HK-2 (cell line): ENCODE results near the gene TBCD.

Experiments used
- DNase-seq: peaks from one replicate; pipeline ENCODE4 v3.0.0-alpha.2; 2018; ENCODE audit not compliant: unreplicated experiment

The TBCD gene

DNA sequence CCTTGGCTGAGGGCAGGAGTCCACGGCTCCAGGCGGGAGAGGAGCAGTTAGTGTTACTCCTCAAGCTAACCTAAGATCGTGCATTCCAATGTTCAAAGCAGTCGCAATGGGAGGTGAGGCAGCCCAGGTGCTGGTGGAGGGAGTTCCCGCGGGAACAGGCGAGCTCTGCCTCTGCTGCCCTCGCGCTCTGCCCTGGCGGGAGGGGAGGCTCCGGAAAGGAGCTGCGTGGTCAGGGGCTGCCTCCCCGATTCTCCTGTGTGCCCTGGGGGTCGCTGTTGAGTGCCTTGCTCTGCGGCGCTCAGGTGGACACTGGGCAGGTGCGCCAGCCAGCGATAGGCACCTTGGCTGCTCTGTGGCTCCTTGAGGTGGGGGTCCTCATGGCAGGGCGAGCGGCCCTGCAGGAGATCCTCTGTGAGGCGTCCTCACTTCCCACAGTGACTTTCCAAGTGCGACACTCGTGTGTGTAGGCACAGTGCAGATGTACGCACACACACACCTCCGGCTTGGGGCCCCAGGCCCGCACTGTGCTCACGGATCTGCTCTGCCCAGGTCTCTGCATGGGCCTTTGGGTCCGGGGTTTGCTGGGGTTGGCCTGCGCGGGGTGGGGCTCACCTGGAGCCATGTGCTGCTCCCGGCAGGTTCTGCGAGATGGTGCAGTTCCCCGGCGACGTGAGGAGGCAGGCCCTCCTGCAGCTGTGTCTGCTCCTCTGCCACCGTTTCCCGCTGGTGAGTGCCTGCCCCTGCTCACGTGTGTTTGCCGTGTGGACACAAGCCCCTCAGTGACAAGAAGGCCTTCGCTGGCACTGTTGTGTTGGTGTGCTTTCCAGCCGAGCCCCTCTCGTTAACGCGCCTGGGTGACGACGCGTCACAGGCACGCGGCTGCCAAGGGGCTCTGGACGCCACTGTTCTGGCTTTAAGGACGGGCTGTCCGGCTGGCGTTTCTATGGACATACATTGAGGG is 185.8 kb downstream of the TBCD start:
- no peak for DNase-seq

DNA sequence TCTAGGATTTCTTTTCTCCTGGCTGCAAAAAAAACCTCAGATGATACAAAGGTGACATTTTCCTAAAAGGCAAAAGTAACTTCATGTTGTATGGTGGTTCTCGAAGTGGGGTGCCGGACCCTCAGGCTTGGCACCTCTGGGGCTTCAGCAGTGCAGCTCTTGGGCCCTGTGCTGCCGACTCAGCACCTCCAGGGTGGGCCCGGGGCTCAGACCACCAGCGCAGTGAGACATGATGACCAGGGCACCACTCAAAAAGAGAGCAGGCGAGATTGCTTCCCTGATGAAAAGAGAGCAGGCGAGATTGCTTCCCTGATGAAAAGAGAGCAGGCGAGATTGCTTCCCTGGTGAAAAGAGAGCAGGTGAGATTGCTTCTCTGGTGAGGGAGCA is 186.6 kb downstream of the TBCD start:
- no peak for DNase-seq

- DNase-seq = peak; percentile 20
These were observed 187.2 kb downstream of the TBCD start for GRCh38 chr17:82938873-82939620.

DNA sequence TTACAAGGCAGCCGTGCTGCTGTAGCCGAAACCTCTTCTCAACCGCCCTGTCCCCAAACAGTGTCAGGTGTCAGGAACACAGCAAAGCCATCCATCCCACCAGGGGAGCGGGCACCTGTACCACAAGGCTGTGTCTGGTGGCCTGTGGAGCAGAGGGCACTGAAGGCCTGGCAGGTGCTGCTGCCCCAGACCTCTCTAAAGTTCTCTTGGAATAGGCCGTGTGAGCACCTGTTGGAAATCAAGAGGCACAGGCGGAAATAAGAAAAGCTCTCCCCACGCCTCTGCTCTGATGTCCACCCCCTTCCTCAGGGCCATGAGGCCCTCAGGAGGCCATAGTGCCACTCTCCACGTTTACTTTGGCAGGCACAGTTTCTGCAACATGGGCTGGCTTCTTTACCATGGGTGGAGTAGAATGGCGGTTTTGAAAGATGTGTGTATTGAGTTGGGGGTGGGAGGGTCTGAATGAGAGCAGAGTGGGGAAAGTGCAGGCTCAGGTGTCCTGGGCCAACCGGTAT is 187.8 kb downstream of the TBCD start:
- DNase-seq = no peak

GRCh38 chr17:82940226-82941020 is 188.6 kb downstream of the TBCD start:
- no peak for DNase-seq

DNA sequence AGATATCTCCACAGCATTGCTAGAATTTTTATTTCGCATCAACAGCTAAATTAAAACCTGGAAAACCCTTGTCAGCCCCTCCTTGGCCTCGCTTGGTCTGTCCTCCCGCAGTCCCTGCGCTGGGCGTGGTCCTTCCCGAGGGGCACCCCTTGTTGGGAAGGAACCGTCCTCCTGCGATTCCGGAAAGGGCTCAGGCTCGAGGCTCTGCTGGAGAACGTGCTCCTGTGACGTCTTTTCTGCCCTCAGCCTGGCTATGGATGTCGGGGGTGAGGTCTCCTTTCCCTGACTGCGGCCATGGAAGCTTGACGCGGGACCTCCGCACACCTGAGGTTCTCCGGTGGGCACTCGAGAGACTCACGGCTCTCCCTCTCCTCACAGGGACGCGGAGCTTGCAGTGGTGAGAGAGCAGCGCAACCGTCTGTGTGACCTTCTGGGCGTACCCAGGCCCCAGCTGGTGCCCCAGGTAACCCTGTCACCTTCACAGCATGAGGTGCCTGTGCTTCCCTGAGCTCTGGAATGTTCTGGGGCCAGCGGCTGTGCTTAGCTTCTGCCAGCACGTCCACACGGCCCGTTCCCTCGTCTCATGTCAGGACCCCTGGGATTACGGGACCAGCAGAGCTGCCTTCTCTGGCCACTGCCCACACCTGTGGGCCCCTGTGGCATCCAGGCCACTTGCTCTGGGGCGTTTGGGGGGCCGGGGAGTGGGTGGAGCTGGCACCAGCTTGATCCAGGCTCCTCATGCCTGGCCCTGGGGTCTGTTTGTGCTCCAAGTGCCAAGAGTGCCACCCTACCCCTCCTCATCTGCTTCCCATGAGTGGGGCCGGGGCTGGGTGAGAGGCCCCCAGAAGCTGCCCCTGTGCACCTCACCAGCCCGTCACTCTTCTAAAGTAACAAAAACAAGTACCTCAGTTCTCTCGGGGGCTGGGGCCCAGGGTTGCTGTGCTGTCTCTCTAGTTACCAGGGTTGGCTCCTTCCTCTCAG is 189.4 kb downstream of the TBCD start:
- DNase-seq = no peak

DNA sequence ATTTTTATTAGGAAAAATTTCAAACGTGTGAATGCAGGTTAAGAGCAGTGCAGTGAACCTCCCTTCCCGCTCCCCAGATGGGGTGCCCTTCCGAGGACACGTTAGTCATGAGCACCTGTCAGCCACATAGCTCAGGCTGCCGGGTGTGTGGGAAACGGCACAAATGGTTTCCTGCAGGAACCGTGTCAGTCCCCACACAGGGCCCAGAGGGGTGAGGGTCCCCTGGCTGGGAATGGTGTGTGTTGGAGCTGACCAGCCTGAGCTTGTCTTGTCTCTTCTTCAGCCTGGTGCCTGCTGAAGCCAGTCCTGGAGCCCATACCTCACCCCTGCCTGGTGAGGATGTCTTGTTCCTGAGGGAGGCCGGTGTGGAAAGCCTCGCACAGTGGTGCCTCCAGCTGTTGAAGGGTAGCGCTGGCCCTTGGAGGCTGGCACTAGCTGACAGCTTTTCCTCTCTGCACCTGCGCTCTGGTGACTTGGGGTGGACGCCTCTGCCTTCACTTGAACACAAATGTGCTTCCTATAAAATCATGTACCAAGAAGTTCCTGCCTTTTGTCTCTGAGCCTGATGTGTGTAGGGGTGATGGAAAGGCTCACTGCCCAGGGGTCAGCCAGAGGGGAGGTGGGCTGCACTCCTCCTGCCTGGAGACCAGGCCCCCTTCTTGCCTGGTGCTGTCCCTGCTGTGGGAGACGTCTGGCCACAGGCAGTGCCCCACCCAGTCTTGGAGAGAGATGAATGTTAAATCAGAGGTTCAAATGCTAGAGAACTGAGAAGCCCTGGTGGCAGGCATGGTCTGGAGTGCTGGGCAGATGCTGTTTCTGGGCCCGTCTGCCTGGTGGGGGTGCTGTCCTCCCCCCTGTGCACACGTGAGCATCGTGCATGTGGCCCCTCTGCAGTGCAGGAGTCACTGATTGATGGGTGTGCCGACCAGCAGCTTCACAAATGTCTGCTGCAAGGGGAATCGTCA is 190.6 kb downstream of the TBCD start:
- no peak for DNase-seq

GRCh38 chr17:82943339-82943738 is 191.5 kb downstream of the TBCD start:
- DNase-seq = no peak

GRCh38 chr17:82943751-82944150 is 191.9 kb downstream of the TBCD start:
- DNase-seq = no peak

- no peak for DNase-seq
These were observed 193.1 kb downstream of the TBCD start for GRCh38 chr17:82944990-82945389.

- no peak for DNase-seq
These were observed 194.2 kb downstream of the TBCD start for GRCh38 chr17:82946081-82946480.

- DNase-seq = no peak
These were observed 195.5 kb downstream of the TBCD start for GRCh38 chr17:82947051-82947991.

DNA sequence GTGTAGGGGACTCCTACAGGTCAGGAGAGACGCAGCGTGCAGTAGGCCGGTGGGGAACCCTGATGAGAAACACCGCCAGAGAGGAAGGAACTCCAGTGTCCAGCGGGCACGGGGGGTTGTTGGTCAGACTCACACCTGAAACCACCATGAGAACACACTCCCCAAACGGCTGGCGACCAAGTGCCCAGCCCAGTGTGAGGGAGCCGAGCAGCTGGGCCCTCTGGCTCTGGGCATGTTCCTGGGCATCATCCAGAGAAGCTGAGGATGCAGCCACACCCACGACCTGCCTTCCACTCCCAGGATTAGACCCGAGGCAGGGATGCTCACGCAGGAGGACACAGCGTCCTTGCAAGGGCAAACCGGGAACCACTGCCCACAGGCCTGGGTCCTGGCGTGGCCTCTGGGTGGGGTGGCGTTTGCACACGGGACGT is 196.2 kb downstream of the TBCD start:
- no peak for DNase-seq

DNA sequence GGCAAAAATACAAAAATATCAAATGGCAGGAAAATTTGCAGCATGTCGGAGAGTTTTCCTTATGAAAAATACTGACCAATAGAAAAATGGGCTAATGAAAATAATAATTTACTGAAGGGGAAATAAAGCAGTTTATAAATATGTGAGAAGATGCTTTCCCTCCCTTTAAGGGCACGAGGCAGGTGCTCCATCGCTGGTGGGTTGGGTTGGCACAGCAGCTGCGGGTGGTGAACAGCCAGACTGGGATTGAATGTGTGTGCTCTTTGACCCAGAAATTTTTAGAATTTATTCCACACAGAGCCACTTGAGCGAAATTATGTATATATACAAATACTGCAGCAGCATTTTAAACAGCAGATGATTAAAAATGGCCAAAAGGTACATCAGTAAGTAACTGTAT is 197.1 kb downstream of the TBCD start:
- DNase-seq = no peak

DNA sequence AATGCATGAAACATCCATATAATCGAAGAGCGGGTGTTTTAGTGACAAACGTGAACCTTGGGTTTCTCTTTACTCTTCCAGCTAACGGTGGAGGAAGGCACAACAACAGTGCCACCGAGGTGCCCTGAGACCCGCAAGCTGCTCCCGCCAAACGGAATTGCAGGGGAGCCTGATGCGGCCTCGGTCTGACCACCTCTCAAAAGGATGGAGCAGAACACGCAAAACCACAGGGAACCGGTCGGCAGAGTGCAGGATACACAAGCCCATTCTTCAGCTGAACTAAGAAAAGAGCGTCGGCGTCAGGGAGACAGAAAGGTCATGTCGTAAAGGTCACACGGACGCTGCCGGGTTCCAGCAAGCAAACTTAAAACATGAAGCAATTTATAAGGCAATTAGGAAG is 197.5 kb downstream of the TBCD start:
- DNase-seq = no peak

DNA sequence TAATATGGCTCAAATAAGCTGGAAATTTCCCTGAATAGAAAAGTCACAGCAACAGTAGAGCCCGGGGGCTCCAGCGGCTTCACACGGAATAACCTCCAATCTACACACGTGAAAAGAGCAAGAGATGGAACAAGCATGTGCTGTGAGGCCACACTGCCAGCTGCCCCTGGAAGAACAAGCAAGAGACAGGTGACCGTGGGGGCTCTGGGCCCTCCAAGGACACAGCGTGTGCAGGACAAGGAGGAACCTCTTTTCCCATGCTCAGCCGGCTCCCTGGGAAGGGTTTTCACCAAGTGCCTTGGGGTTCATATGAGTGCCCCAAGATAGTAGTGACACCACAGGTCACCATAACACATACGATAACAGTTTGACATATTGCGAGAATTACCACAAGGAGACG is 198.1 kb downstream of the TBCD start:
- no peak for DNase-seq

DNA sequence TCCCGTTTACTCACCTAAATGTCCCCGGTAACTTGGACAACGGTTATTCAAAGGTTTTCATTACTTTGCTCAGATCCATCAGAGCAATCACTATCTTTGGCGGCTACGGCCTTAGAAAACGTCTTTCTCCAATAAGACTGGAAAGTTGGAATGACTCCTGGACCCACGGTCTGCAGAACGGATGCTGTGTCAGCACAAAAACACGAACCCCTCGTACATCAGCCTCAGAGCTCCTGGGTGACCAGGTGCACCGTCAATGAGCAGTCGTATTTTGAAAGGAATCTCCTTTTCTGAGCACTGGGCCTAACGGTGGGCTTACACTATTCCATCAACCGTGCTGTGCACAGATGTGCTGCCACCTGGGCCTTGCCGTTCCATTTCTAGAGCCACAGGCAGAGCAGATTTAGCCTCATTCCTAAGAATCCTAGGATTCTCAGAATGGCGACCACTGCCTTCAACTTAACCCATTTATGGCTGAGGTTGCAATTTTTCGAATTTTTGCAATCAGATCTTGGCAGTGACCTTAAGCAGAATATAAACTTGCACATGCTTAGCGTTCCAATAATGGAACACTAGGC is 198.7 kb downstream of the TBCD start:
- no peak for DNase-seq

GRCh38 chr17:82952019-82952418 is 200.2 kb downstream of the TBCD start:
- no peak for DNase-seq
